ENCODE results near the gene TOMT. TPM values are rescaled to one million over a fixed set of nuclear protein-coding genes. Genes with fewer than 3 reads are reported as not detected.
"Not testable (repeated sequence)": the region's sequence is repeated elsewhere in the genome, so short reads cannot be mapped to it uniquely, and the experiment has no call there.

Gene TOMT
- total RNA-seq, 1 donor from 2014 or later: not detected

DNA sequence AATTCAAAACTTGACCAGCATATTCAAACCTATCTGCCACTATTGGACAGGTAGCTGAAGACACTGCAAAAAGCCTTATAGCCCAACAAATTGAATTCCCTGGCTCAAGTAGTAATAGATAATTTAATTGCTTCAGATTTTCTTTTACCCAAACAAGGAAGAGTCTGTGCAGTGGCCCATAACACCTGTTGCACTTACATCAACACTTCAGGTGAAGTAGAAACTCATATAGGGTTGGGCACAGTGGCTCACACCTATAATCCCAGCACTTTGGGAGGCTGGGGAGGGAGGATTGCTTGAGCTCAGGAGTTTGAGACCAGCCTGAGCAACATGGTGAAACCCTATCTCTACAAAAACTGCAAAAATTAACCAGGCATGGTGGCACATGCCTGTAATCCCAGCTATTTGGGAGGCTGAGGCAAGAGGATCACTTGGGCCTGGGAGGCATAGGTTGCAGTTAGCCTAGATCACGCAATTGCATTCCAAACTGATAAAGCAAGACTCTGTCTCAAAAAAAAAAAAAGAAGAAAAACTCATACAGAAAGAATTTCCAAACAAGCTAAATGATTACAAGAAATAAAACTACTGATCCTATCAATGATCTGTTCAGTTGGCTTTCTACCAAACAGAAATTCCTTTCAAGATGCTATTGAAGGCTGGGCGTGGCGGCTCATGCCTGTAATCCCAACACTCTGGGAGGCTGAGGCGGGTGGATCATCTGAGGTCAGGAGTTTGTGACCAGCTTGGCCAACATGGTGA lies 39.3 kb downstream of the TOMT start:
- no peaks in the 10 kb centered on the region for H3K36me3 Mint-ChIP-seq (ENCODE audit: unreplicated experiment)
- TF ChIP-seq, protein P1, sequence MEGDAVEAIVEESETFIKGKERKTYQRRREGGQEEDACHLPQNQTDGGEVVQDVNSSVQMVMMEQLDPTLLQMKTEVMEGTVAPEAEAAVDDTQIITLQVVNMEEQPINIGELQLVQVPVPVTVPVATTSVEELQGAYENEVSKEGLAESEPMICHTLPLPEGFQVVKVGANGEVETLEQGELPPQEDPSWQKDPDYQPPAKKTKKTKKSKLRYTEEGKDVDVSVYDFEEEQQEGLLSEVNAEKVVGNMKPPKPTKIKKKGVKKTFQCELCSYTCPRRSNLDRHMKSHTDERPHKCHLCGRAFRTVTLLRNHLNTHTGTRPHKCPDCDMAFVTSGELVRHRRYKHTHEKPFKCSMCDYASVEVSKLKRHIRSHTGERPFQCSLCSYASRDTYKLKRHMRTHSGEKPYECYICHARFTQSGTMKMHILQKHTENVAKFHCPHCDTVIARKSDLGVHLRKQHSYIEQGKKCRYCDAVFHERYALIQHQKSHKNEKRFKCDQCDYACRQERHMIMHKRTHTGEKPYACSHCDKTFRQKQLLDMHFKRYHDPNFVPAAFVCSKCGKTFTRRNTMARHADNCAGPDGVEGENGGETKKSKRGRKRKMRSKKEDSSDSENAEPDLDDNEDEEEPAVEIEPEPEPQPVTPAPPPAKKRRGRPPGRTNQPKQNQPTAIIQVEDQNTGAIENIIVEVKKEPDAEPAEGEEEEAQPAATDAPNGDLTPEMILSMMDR (IDR thresholded peaks at IDR 0.05; ENCODE audit: partially characterized antibody, unreplicated experiment): no peak
- H3K27me3 Mint-ChIP-seq (ENCODE audit: unreplicated experiment): no peaks in the 10 kb centered on the region

DNA sequence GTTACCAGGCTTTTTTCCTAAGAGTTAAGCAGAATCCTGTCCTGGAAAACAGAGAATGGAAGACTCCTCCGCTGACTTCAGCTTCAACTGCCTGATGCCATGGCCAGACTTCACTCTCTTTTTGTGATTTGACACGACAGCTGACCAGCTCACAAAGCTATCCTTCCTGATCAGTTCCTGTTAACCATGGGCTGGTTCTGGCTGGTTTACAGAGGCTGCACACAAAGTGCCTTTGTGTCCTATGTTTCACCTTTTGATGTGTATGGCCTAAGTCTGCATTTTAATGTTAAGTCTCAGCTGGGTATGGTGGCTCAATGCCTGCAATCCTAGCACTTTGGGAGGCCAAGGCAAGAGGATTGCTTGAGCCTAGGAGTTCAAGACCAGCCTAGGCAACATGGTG lies 40.9 kb downstream of the TOMT start:
- no peak for DNase-seq
- H3K4me3 Mint-ChIP-seq (ENCODE audit: unreplicated experiment): no peak overlapping the region
- H3K36me3 Mint-ChIP-seq (ENCODE audit: unreplicated experiment): no peaks in the 10 kb centered on the region
- no peaks in the 10 kb centered on the region for H3K9me3 Mint-ChIP-seq (ENCODE audit: unreplicated experiment)
- no peaks in the 10 kb centered on the region for H3K4me1 Mint-ChIP-seq (ENCODE audit: low read depth, unreplicated experiment)
- TF ChIP-seq, protein P1 (IDR thresholded peaks at IDR 0.05; ENCODE audit: partially characterized antibody, unreplicated experiment): no peak
- H3K27me3 Mint-ChIP-seq (ENCODE audit: unreplicated experiment): no peaks in the 10 kb centered on the region
- no peak overlapping the region for H3K27ac Mint-ChIP-seq (ENCODE audit: unreplicated experiment)

More for the DNA sequence above, 39.3 kb downstream of the TOMT start:
- DNase-seq: no peak
- no peak overlapping the region for H3K27ac Mint-ChIP-seq (ENCODE audit: unreplicated experiment)
- no peaks in the 10 kb centered on the region for H3K9me3 Mint-ChIP-seq (ENCODE audit: unreplicated experiment)
- H3K4me3 Mint-ChIP-seq (ENCODE audit: unreplicated experiment): no peak overlapping the region
- H3K4me1 Mint-ChIP-seq (ENCODE audit: low read depth, unreplicated experiment): no peaks in the 10 kb centered on the region

DNA sequence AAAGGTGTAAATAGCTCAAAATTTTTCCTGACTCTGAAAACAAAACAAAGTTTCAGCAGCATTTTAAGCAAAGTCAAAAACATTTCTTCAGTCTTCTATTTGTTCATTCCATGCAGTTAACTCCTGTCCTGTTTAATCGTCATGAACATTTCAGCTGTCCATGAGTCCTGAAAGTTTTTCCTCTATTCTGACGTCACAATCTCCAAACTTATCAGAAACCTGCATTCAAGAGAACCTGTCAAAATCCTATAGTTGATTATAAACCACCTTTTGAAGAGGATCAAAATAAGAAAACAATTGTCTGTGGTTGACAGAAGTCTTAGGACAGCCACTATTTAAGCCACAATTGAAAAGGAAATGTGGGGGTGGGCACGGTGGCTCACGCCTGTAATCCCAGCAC lies 45.2 kb downstream of the TOMT start:
- H3K27ac Mint-ChIP-seq (ENCODE audit: unreplicated experiment): no peak overlapping the region
- no peak for DNase-seq
- H3K27me3 Mint-ChIP-seq (ENCODE audit: unreplicated experiment): no peaks in the 10 kb centered on the region
- TF ChIP-seq, protein P1 (IDR thresholded peaks at IDR 0.05; ENCODE audit: partially characterized antibody, unreplicated experiment): no peak
- no peaks in the 10 kb centered on the region for H3K4me1 Mint-ChIP-seq (ENCODE audit: low read depth, unreplicated experiment)
- H3K4me3 Mint-ChIP-seq (ENCODE audit: unreplicated experiment): no peak overlapping the region
- no peaks in the 10 kb centered on the region for H3K36me3 Mint-ChIP-seq (ENCODE audit: unreplicated experiment)
- H3K9me3 Mint-ChIP-seq (ENCODE audit: unreplicated experiment): no peaks in the 10 kb centered on the region

DNA sequence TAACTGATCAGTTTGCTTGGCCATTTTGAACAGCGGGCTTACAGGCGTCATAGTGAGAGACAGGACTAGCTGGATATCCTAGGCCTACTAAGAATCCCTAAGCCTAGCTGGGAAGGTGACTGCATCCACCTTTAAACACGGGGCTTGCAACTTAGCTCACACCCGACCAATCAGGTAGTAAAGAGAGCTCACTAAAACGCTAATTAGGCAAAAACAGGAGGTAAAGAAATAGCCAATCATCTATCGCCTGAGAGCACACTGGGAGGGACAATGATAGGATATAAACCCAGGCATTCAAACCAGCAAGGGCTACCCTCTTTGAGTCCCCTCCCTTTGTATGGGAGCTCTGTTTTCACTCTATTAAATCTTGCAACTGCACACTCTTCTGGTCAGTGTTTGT lies 48.1 kb downstream of the TOMT start:
- H3K36me3 Mint-ChIP-seq (ENCODE audit: unreplicated experiment); H3K27ac Mint-ChIP-seq (ENCODE audit: unreplicated experiment); H3K4me1 Mint-ChIP-seq (ENCODE audit: low read depth, unreplicated experiment); H3K9me3 Mint-ChIP-seq (ENCODE audit: unreplicated experiment); H3K27me3 Mint-ChIP-seq (ENCODE audit: unreplicated experiment); H3K4me3 Mint-ChIP-seq (ENCODE audit: unreplicated experiment); DNase-seq: not testable (repeated sequence)

DNA sequence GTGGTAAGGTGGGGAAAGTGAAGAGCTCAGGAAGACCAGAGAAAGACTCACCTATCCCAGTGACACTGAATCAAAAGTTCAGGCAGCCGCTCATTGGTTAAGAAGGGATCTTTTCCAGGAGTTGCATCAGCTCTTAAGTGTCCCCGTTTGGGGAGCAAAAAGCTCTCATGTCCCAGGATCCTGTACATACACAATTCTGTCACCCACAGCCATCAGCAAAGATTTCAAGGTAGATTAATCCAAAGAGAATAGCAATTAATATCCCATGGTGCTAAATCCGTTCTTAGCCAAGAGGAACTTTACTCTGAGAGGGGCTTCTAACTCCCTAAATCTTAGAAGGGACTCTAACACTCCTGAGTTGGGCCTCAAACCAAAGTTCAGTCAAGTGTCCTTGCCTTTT lies 49.1 kb downstream of the TOMT start:
- no peaks in the 10 kb centered on the region for H3K4me1 Mint-ChIP-seq (ENCODE audit: low read depth, unreplicated experiment)
- TF ChIP-seq, protein P1 (IDR thresholded peaks at IDR 0.05; ENCODE audit: partially characterized antibody, unreplicated experiment): no peak
- no peak overlapping the region for H3K4me3 Mint-ChIP-seq (ENCODE audit: unreplicated experiment)
- no peaks in the 10 kb centered on the region for H3K9me3 Mint-ChIP-seq (ENCODE audit: unreplicated experiment)
- no peaks in the 10 kb centered on the region for H3K27me3 Mint-ChIP-seq (ENCODE audit: unreplicated experiment)
- no peak for DNase-seq
- no peak overlapping the region for H3K27ac Mint-ChIP-seq (ENCODE audit: unreplicated experiment)
- H3K36me3 Mint-ChIP-seq (ENCODE audit: unreplicated experiment): no peaks in the 10 kb centered on the region
